ENCODE measurements around the gene TP53BP1. TPM values are rescaled to one million over a fixed set of nuclear protein-coding genes. Genes with fewer than 3 reads are reported as not detected.

Gene TP53BP1
- polyA plus RNA-seq, 1 experiment, result 85.6 TPM

- peak; percentile 93 for DNase-seq (ENCODE audit: low read depth, low spot score)
- Histone ChIP-seq H3K9me3 (ENCODE audit: control insufficient read depth, insufficient read depth, low read length) (no peaks in the 10 kb centered on the region), H3K4me3 (ENCODE audit: low read depth, low read length) (no peak overlapping the region), H3K27ac (ENCODE audit: low read depth, low read length) (peak overlapping the region; percentile 62), H3K27me3 (ENCODE audit: control insufficient read depth, insufficient read depth, low read length) (no peaks in the 10 kb centered on the region)
- ChIA-PET POLR2A (interaction anchor here (0.8 to 1.4 kb wide), 6 partner anchors 16 to 78 kb away, joined by 3 to 14 read pairs (median 5); partner anchors contain the start of gene MAP1A), CTCF (interaction anchor here (0.9 to 3.2 kb wide), 6 partner anchors 17 to 329 kb away, joined by 3 to 39 read pairs (median 6); partner anchors contain the start of gene MAP1A)
- TF ChIP-seq, protein P1, sequence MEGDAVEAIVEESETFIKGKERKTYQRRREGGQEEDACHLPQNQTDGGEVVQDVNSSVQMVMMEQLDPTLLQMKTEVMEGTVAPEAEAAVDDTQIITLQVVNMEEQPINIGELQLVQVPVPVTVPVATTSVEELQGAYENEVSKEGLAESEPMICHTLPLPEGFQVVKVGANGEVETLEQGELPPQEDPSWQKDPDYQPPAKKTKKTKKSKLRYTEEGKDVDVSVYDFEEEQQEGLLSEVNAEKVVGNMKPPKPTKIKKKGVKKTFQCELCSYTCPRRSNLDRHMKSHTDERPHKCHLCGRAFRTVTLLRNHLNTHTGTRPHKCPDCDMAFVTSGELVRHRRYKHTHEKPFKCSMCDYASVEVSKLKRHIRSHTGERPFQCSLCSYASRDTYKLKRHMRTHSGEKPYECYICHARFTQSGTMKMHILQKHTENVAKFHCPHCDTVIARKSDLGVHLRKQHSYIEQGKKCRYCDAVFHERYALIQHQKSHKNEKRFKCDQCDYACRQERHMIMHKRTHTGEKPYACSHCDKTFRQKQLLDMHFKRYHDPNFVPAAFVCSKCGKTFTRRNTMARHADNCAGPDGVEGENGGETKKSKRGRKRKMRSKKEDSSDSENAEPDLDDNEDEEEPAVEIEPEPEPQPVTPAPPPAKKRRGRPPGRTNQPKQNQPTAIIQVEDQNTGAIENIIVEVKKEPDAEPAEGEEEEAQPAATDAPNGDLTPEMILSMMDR (IDR thresholded peaks at IDR 0.05; ENCODE audit: low read depth, low read length), result peak; percentile 58
Observed at GRCh38 chr15:43440721-43441281, 52.2 kb downstream of the TP53BP1 start.

GRCh38 chr15:43439268-43439667 lies 53.7 kb downstream of the TP53BP1 start:
- no peak overlapping the region for H3K27ac ChIP-seq (ENCODE audit: low read depth, low read length)
- POLR2A ChIA-PET, result no interaction called here
- TF ChIP-seq, protein P1 (IDR thresholded peaks at IDR 0.05; ENCODE audit: low read depth, low read length), result no peak
- DNase-seq (ENCODE audit: low read depth, low spot score), result no peak
- H3K27me3 ChIP-seq (ENCODE audit: control insufficient read depth, insufficient read depth, low read length), result no peaks in the 10 kb centered on the region
- no peak overlapping the region for H3K4me3 ChIP-seq (ENCODE audit: low read depth, low read length)
- CTCF ChIA-PET, result interaction anchor here (3.2 kb wide), 1 partner anchor 73 kb away, joined by 39 read pairs; no protein-coding TSS in a partner anchor
- H3K9me3 ChIP-seq (ENCODE audit: control insufficient read depth, insufficient read depth, low read length), result no peaks in the 10 kb centered on the region

DNA sequence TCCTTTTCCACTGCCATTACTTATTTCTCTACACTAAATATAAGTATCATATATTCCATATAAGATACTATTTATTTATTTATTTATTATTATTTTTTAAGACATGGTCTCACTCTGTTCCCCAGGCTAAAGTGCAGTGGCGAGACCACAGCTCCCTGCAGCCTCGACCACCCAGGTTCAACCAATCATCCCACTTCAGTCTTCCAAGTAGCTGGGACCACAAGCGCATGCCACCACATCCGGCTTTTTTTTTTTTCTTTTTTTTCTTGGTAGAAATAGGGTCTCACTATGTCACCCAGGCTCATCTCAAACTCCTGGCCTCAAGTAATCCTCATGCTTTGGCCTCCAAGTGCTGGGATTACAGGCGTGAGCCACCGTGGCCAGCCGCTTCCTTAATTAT lies 56.6 kb downstream of the TP53BP1 start:
- H3K27ac ChIP-seq (ENCODE audit: low read depth, low read length), result no peak overlapping the region
- ChIA-PET CTCF (no interaction called here), POLR2A (no interaction called here)
- no peak for DNase-seq (ENCODE audit: low read depth, low spot score)
- H3K4me3 ChIP-seq (ENCODE audit: low read depth, low read length), result no peak overlapping the region
- TF ChIP-seq, protein P1 (IDR thresholded peaks at IDR 0.05; ENCODE audit: low read depth, low read length), result no peak
- no peaks in the 10 kb centered on the region for H3K27me3 ChIP-seq (ENCODE audit: control insufficient read depth, insufficient read depth, low read length)
- no peaks in the 10 kb centered on the region for H3K9me3 ChIP-seq (ENCODE audit: control insufficient read depth, insufficient read depth, low read length)

DNA sequence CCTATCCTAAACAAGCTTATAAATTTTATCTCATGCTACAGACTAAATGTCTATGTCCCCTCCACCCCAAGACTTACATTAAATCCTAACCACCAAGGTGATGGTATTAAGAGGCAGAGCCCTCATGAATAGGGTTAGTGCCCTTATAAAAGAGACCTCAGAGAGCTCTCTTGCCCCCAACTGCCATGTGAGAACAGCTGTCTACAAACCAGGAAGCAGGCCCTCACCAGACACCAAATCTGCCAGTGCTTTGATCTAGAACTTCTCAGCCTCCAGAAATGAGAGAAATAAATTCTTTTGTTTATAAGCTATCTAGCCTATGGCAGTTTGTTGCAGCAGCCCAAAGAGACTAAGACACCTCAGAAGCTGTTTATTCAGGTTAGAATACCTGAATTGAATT lies 58.5 kb downstream of the TP53BP1 start:
- CTCF ChIA-PET, result interaction anchor here (1.3 kb wide), 1 partner anchor 58 kb away, joined by 5 read pairs; no protein-coding TSS in a partner anchor
- TF ChIP-seq, protein P1 (IDR thresholded peaks at IDR 0.05; ENCODE audit: low read depth, low read length), result no peak
- Histone ChIP-seq H3K9me3 (ENCODE audit: control insufficient read depth, insufficient read depth, low read length) (no peaks in the 10 kb centered on the region), H3K27ac (ENCODE audit: low read depth, low read length) (no peak overlapping the region), H3K27me3 (ENCODE audit: control insufficient read depth, insufficient read depth, low read length) (no peaks in the 10 kb centered on the region), H3K4me3 (ENCODE audit: low read depth, low read length) (no peak overlapping the region)
- no peak for DNase-seq (ENCODE audit: low read depth, low spot score)
- POLR2A ChIA-PET, result no interaction called here

- Histone ChIP-seq H3K27me3 (ENCODE audit: control insufficient read depth, insufficient read depth, low read length) (no peaks in the 10 kb centered on the region), H3K27ac (ENCODE audit: low read depth, low read length) (no peak overlapping the region), H3K4me3 (ENCODE audit: low read depth, low read length) (no peak overlapping the region), H3K9me3 (ENCODE audit: control insufficient read depth, insufficient read depth, low read length) (no peaks in the 10 kb centered on the region)
- ChIA-PET POLR2A (no interaction called here), CTCF (interaction anchor here (1.3 kb wide), 1 partner anchor 58 kb away, joined by 5 read pairs; no protein-coding TSS in a partner anchor)
- no peak for DNase-seq (ENCODE audit: low read depth, low spot score)
- TF ChIP-seq, protein P1 (IDR thresholded peaks at IDR 0.05; ENCODE audit: low read depth, low read length), result no peak
Observed at GRCh38 chr15:43433661-43434303, 59.2 kb downstream of the TP53BP1 start.

All from AG04450 (cell line).